DOHH2 (cell line): ENCODE results near the gene NPAS3.

Experiments
- H3F3A ChIP-seq: fragments of 200-600 bp; sonication (generic), shearing (Covaris generic); 2 replicates; pipeline ENCODE4 v1.6.0; 2016; ENCODE audit warnings: antibody characterized with exemption, mild to moderate bottlenecking; ENCODE audit not compliant: control insufficient read depth, insufficient read depth
- H3K27ac ChIP-seq: fragments of 200-600 bp; sonication (generic); 2 replicates; pipeline ENCODE4 v1.5.1; 2014; ENCODE audit warnings: low read depth, mild to moderate bottlenecking, low read length, moderate library complexity
- H3K27me3 ChIP-seq: fragments of 200-600 bp; sonication (generic); 2 replicates; pipeline ENCODE4 v1.6.1; 2014; ENCODE audit warnings: mild to moderate bottlenecking, low read length, mixed read lengths; ENCODE audit not compliant: control insufficient read depth
- H3K36me3 ChIP-seq: fragments of 200-600 bp; sonication (generic); 2 replicates; pipeline ENCODE4 v1.6.1; 2014; ENCODE audit warnings: mild to moderate bottlenecking, low read length, moderate library complexity, mixed read lengths; ENCODE audit not compliant: control insufficient read depth
- H3K4me1 ChIP-seq: fragments of 200-600 bp; sonication (generic); 2 replicates; pipeline ENCODE4 v1.6.1; 2014; ENCODE audit warnings: mild to moderate bottlenecking, low read length, mixed read lengths; ENCODE audit not compliant: control insufficient read depth
- H3K4me2 ChIP-seq: fragments of 200-600 bp; sonication (generic); 2 replicates; pipeline ENCODE4 v1.6.0; 2014; ENCODE audit warnings: mild to moderate bottlenecking, low read length, moderate library complexity
- H3K4me3 ChIP-seq: fragments of 200-600 bp; sonication (generic); 2 replicates; pipeline ENCODE4 v1.5.1; 2014; ENCODE audit warnings: mild to moderate bottlenecking, low read length, mixed read lengths
- H3K79me2 ChIP-seq: fragments of 200-600 bp; sonication (generic); 2 replicates; pipeline ENCODE4 v1.6.1; 2014; ENCODE audit warnings: mild to moderate bottlenecking, low read length, mixed read lengths; ENCODE audit not compliant: control insufficient read depth
- H3K9me2 ChIP-seq: fragments of 200-600 bp; sonication (generic); replicated peaks from 2 replicates; pipeline ENCODE4 v1.6.1; 2014; ENCODE audit warnings: mild to moderate bottlenecking, low read length, mixed read lengths; ENCODE audit not compliant: control insufficient read depth
- H3K9me3 ChIP-seq: fragments of 200-600 bp; sonication (generic); 2 replicates; pipeline ENCODE4 v1.6.1; 2014; ENCODE audit warnings: antibody characterized with exemption, low read length, mixed read lengths; ENCODE audit not compliant: control insufficient read depth, insufficient read depth
- H4K20me1 ChIP-seq: fragments of 200-600 bp; sonication (generic); 2 replicates; pipeline ENCODE4 v1.6.0; 2014; ENCODE audit warnings: low read depth, mild to moderate bottlenecking, antibody characterized with exemption, low read length, moderate library complexity; ENCODE audit not compliant: control insufficient read depth, insufficient read depth
- EZH2phosphoT487 ChIP-seq: fragments of 200-600 bp; sonication (generic); IDR thresholded peaks from 2 replicates; pipeline ENCODE4 v1.6.1; 2017; ENCODE audit warnings: borderline replicate concordance, mild to moderate bottlenecking, antibody characterized with exemption, low read length, moderate library complexity, mixed read lengths
- TF ChIP-seq, protein P1 (sequence below): fragments of 200-600 bp; sonication (generic); IDR thresholded peaks from one replicate; pipeline ENCODE4 v1.5.1; 2014; ENCODE audit warnings: antibody characterized with exemption, mild to moderate bottlenecking, low read depth, low read length; ENCODE audit not compliant: poor library complexity, severe bottlenecking

Gene NPAS3

GRCh38 chr14:33714527-33715226, 776.0 kb downstream of the NPAS3 start:
- Histone ChIP-seq H3F3A (no peaks in the 10 kb centered on the region), H3K27ac (no peak overlapping the region), H3K4me2 (no peak overlapping the region), H3K36me3 (no peaks in the 10 kb centered on the region), H3K79me2 (no peaks in the 10 kb centered on the region), H3K4me1 (no peaks in the 10 kb centered on the region), H3K9me3 (no peaks in the 10 kb centered on the region), H3K27me3 (no peaks in the 10 kb centered on the region), H3K4me3 (no peak overlapping the region), H3K9me2 (no peaks in the 10 kb centered on the region), H4K20me1 (no peaks in the 10 kb centered on the region)
- TF ChIP-seq, protein P1, sequence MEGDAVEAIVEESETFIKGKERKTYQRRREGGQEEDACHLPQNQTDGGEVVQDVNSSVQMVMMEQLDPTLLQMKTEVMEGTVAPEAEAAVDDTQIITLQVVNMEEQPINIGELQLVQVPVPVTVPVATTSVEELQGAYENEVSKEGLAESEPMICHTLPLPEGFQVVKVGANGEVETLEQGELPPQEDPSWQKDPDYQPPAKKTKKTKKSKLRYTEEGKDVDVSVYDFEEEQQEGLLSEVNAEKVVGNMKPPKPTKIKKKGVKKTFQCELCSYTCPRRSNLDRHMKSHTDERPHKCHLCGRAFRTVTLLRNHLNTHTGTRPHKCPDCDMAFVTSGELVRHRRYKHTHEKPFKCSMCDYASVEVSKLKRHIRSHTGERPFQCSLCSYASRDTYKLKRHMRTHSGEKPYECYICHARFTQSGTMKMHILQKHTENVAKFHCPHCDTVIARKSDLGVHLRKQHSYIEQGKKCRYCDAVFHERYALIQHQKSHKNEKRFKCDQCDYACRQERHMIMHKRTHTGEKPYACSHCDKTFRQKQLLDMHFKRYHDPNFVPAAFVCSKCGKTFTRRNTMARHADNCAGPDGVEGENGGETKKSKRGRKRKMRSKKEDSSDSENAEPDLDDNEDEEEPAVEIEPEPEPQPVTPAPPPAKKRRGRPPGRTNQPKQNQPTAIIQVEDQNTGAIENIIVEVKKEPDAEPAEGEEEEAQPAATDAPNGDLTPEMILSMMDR = no peak
- no peak for TF ChIP-seq EZH2phosphoT487

DNA sequence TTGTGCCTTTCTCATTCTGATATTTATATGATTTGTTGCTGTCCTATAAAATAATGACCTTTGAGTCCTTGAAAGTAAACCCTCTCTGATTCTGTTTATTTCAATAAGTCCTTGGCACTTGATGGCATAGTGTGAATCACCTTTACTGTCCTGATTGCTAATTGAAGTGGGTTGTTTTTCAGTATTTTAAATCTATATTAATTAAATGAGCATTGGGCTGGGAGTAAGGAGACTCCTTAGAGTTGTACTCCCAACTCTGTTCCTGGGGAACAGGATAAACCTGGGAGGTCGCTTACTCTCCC, 776.5 kb downstream of the NPAS3 start:
- Histone ChIP-seq H3K9me2 (no peaks in the 10 kb centered on the region), H3K4me2 (no peak overlapping the region), H3K36me3 (no peaks in the 10 kb centered on the region), H3K27me3 (no peaks in the 10 kb centered on the region), H3K27ac (no peak overlapping the region), H4K20me1 (no peaks in the 10 kb centered on the region), H3F3A (no peaks in the 10 kb centered on the region), H3K4me1 (no peaks in the 10 kb centered on the region), H3K79me2 (no peaks in the 10 kb centered on the region), H3K4me3 (no peak overlapping the region), H3K9me3 (no peaks in the 10 kb centered on the region)
- TF ChIP-seq, protein P1 = no peak
- no peak for TF ChIP-seq EZH2phosphoT487

GRCh38 chr14:33716921-33717320, 778.2 kb downstream of the NPAS3 start:
- H3K27ac ChIP-seq = no peak overlapping the region
- H3K9me2 ChIP-seq = no peaks in the 10 kb centered on the region
- no peaks in the 10 kb centered on the region for H3K27me3 ChIP-seq
- no peaks in the 10 kb centered on the region for H3K4me1 ChIP-seq
- no peaks in the 10 kb centered on the region for H3K79me2 ChIP-seq
- no peaks in the 10 kb centered on the region for H4K20me1 ChIP-seq
- H3K9me3 ChIP-seq = no peaks in the 10 kb centered on the region
- no peaks in the 10 kb centered on the region for H3F3A ChIP-seq
- TF ChIP-seq, protein P1 = no peak
- no peak for TF ChIP-seq EZH2phosphoT487
- H3K36me3 ChIP-seq = no peaks in the 10 kb centered on the region
- no peak overlapping the region for H3K4me2 ChIP-seq
- H3K4me3 ChIP-seq = no peak overlapping the region

- H3K36me3 ChIP-seq = no peaks in the 10 kb centered on the region
- no peak overlapping the region for H3K27ac ChIP-seq
- H3F3A ChIP-seq = no peaks in the 10 kb centered on the region
- H4K20me1 ChIP-seq = no peaks in the 10 kb centered on the region
- no peaks in the 10 kb centered on the region for H3K4me1 ChIP-seq
- H3K79me2 ChIP-seq = no peaks in the 10 kb centered on the region
- no peaks in the 10 kb centered on the region for H3K9me2 ChIP-seq
- H3K27me3 ChIP-seq = no peaks in the 10 kb centered on the region
- no peaks in the 10 kb centered on the region for H3K9me3 ChIP-seq
- no peak overlapping the region for H3K4me2 ChIP-seq
- no peak for TF ChIP-seq EZH2phosphoT487
- no peak overlapping the region for H3K4me3 ChIP-seq
Measured at GRCh38 chr14:33717866-33718265, 779.2 kb downstream of the NPAS3 start.
